Mucosa of descending colon (tissue), 3 donors: Measurements from ENCODE around the gene ANOS1. TPM values are rescaled to one million over a fixed set of nuclear protein-coding genes. Genes with fewer than 3 reads are reported as not detected.
A peak's percentile ranks its signal among the peaks of the same experiment; 100 is the strongest.
"Not testable (repeated sequence)": the region's sequence is repeated elsewhere in the genome, so short reads cannot be mapped to it uniquely, and the experiment has no call there.

Experiments
- ATAC-seq: fragments of 200-7000 bp; cut with Tn5 transposase; one replicate; pipeline ENCODE4 v1.9.1; 2020; ENCODE audit warnings: mild to moderate bottlenecking, moderate library complexity
- DNase-seq, 3 donors: peaks; one replicate each; pipeline ENCODE4 v3.0.0-alpha.2; 2020
- H3K36me3 ChIP-seq: fragments of 200-600 bp; one replicate; pipeline ENCODE4 v1.8.0; 2021; ENCODE audit warnings: low read depth, mild to moderate bottlenecking
- H3K4me1 ChIP-seq: fragments of 200-600 bp; one replicate; pipeline ENCODE4 v1.8.0; 2021; ENCODE audit warnings: low read depth, mild to moderate bottlenecking
- H3K4me3 ChIP-seq: fragments of 200-600 bp; one replicate; pipeline ENCODE4 v1.8.0; 2021; ENCODE audit warnings: mild to moderate bottlenecking
- H3K9me3 ChIP-seq: fragments of 200-600 bp; one replicate; pipeline ENCODE4 v1.8.0; 2021; ENCODE audit warnings: mild to moderate bottlenecking
- intact Hi-C, 2 donors: fragments of 100-400 bp; cut with DNase I in 1 of 2; cut with micrococcal nuclease in 1 of 2; formaldehyde crosslinking; loops; one replicate each; pipeline versions ENCODE4 v1.11.0 to v1.11.1; 2022; cut with DNase I, micrococcal nuclease
- total RNA-seq, 3 donors: library from RNA; stranded (reverse); fragmentation: NEBNext Ultra II Directional in 2 of 3; extraction: Animal tissue kit (Norgen Biotek cat#: 25700) in 2 of 3; gene quantifications; one replicate each; pipeline versions ENCODE4 v1.2.1 to v1.2.4, GENCODE V29; 2021 to 2023
- TF ChIP-seq, protein P1 (sequence below): fragments of 200-600 bp; IDR thresholded peaks from one replicate; pipeline ENCODE4 v1.8.0; 2022; ENCODE audit warnings: antibody characterized with exemption, mild to moderate bottlenecking
- donor health status: DM: no; HTN: no; CAD: no; lungs with moderate emphysema.
- donor health status: DM: no; HTN: no; CAD: no.
- donor health status: DM: no; HTN: yes; CAD: no.

ANOS1 gene
- total RNA-seq, 3 donors from 2014 or later = 0.14 to 0.48 (median 0.41) TPM

DNA sequence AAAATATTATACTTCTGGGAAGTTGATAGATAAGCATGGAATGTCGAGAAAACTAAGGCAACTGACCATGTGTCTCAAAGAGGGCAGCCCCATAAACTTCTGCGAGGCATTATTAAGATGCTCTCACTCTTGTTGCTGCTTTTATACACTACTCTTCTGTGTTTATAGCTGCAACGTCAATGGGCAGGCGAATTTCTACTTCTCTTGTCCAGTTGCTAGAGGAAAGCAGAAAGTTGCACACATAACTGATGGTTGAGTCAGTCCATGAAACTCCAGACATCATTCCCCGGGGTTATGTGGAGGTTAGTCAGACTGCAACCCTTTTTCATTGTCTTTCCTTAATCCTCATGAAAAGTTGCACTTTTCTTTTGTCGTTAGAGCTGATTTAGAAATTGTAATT is 227.5 kb downstream of the ANOS1 start:
- TF ChIP-seq, protein P1, sequence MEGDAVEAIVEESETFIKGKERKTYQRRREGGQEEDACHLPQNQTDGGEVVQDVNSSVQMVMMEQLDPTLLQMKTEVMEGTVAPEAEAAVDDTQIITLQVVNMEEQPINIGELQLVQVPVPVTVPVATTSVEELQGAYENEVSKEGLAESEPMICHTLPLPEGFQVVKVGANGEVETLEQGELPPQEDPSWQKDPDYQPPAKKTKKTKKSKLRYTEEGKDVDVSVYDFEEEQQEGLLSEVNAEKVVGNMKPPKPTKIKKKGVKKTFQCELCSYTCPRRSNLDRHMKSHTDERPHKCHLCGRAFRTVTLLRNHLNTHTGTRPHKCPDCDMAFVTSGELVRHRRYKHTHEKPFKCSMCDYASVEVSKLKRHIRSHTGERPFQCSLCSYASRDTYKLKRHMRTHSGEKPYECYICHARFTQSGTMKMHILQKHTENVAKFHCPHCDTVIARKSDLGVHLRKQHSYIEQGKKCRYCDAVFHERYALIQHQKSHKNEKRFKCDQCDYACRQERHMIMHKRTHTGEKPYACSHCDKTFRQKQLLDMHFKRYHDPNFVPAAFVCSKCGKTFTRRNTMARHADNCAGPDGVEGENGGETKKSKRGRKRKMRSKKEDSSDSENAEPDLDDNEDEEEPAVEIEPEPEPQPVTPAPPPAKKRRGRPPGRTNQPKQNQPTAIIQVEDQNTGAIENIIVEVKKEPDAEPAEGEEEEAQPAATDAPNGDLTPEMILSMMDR = no peak
- ATAC-seq (no peak), DNase-seq (peak in 1 of 3 donors; percentile 11)
- H3K4me3 ChIP-seq = no peak overlapping the region
- H3K4me1 ChIP-seq = no peaks in the 10 kb centered on the region
- intact Hi-C loops = no loop called here
- H3K36me3 ChIP-seq = no peaks in the 10 kb centered on the region
- no peaks in the 10 kb centered on the region for H3K9me3 ChIP-seq

- ATAC-seq, H3K36me3 ChIP-seq, H3K9me3 ChIP-seq, H3K4me1 ChIP-seq, H3K4me3 ChIP-seq, intact Hi-C loops: not testable (repeated sequence)
- peak in 1 of 3 donors; percentile 49 for DNase-seq
Observed at GRCh38 chrX:8502101-8502500, 229.8 kb downstream of the ANOS1 start.

DNA sequence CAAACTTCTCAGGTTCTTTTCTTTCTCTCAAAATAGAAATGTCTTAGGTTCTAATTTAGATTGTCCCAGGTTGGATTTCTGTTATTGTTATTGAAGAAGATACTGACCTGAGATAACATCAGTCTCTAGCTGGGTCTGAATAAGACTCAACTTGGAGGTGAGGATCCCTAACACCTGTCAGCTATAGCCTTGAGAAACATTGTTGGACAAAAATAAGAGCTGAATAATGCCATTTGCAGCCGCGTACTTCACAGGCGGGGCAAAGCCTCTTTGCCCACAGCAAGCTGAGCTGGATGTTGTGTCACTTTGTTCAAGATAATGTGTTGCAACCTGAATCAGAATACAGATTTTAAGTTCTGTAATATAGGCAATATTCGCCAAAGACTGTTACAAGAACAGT is 231.7 kb downstream of the ANOS1 start:
- TF ChIP-seq, protein P1 = no peak
- Histone ChIP-seq H3K9me3 (no peaks in the 10 kb centered on the region), H3K36me3 (no peaks in the 10 kb centered on the region), H3K4me1 (no peaks in the 10 kb centered on the region), H3K4me3 (no peak overlapping the region)
- intact Hi-C loops = no loop called here
- ATAC-seq (no peak), DNase-seq (no peak)

GRCh38 chrX:8495036-8495435 is 236.9 kb downstream of the ANOS1 start:
- ATAC-seq, H3K4me1 ChIP-seq, intact Hi-C loops, DNase-seq, H3K9me3 ChIP-seq, H3K36me3 ChIP-seq, H3K4me3 ChIP-seq: not testable (repeated sequence)

DNA sequence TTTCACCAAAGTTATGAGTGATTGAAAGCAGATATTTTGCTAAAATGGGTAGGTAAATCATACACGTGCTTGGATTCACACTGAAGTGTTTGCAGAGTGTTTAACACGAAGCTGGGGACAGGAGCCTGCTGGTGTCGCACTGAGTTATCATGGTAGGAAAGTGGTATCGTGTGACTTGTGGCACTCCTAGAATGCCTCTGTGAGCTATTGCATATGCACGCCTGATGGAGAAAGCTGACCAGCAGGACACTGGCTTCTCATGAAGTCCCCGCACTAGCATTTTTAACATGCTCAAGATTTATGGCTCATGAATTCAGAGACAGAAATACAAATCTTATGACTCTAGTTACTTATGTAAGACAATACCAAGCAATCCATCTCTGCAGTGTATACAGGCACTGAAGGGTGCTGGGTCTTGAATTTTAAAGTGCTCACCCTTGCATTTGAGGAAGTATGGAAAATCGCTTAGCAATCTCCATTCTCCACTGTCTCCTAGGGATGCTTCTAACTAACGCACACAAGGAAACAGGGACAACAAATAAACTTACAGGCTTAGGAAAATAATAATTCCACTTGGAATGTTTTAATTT is 247.5 kb downstream of the ANOS1 start:
- no peak for ATAC-seq
- no peaks in the 10 kb centered on the region for H3K9me3 ChIP-seq
- H3K36me3 ChIP-seq = no peaks in the 10 kb centered on the region
- no peaks in the 10 kb centered on the region for H3K4me1 ChIP-seq
- no peak for DNase-seq
- H3K4me3 ChIP-seq = no peak overlapping the region
- intact Hi-C loops = no loop called here
- TF ChIP-seq, protein P1 = no peak

Other genes with a start within 250 kb of the ANOS1 start
- not detected for gene FAM9A, start 69.2 kb upstream of the ANOS1 start, total RNA-seq